HG02884 (cell line): ENCODE results near the gene SCAP.

Experiments
- ATAC-seq: cut with Tn5 transposase; IDR thresholded peaks from one replicate; pipeline ENCODE4 v1.9.1; 2021; ENCODE audit warnings: mild to moderate bottlenecking, moderate library complexity; ENCODE audit not compliant: unreplicated experiment

The SCAP gene

DNA sequence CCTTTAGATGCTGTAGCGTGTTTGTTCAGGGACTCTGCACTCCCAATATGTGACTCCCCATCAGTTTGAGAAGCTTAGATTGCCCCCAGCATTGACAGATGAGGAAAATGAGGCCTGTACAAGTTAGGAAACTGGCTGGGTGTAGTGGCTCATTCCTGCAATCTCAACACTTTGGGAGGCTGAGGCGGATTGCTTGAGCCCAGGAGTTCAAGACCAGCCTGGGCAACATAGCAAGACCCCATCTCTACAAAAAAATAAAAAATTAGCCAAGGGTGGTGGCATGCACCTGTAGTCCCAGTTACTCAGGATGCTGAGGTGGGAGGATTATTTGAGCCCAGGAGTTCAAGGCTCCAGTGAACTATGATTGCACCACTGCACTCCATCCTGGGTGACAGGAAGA, 108.9 kb downstream of the SCAP start:
- ATAC-seq: no peak

DNA sequence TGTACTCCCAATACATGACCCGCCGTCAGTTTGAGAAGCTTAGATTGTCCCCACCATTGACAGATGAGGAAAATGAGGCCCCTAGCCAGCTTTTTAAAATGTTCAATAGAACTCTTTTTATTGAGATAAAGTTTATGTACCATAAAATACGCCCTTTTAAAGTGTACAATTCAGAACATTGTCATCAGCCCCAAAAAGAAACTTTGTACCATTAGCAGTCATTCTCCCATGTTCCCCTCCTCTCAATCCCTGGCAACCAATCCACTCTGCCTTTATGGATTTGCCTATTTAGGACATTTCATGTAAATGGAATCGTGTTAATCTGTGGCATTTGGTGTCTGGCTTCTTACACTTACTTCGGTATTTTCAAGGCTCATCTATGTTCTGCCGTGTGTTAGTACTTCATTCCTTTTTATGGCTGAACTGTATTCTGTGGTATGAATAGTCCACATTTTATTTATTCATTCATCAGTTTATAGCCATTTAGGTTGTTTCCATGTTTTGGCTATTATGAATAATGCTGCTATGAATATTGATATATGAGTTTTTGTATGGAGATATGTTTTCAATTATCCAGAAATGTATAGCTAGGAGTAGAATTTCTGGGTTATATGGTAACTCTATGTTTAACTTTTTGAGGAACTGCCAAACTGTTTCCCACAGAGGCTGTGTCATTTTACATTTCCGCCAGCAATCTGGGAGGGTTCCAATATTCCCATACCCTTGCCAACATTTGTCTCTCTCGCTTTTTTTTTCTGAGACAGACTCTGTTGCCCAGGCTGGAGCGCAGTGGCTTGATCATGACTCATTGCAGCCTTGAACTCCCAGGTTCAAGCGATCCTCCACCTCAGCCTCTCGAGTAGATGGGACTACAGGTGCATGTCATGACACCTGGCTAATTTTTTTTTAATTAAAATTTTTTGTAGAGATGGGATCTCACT, 110.3 kb downstream of the SCAP start:
- ATAC-seq: no peak
